GM19239 (cell line): ENCODE measurements around the gene NRBP1.

Source experiments
- DNase-seq: peaks from one replicate; pipeline ENCODE4 v3.0.0; 2011; ENCODE audit warnings: low spot score; ENCODE audit not compliant: insufficient read length
- FAIRE-seq: peaks from 2 replicates; lab custom pipeline; 2011; peaks lifted over from hg19 to GRCh38; lab: Jason Lieb, UNC

NRBP1 gene

GRCh38 chr2:27489118-27489497 lies 60.7 kb downstream of the NRBP1 start:
- DNase-seq (no peak), FAIRE-seq (no peak)

- FAIRE-seq (peak; percentile 99), DNase-seq (peak; percentile 93)
Observed at GRCh38 chr2:27489498-27490397, 61.3 kb downstream of the NRBP1 start, which contains the start of gene IFT172. Gene IFT172 (minus strand): TSS chr2:27489743. CDS start chr2:27489653, 90 bp downstream.
